GM23338 (cell line): Measurements from ENCODE around the gene ERCC6. TPM values are rescaled to one million over a fixed set of nuclear protein-coding genes. Genes with fewer than 3 reads are reported as not detected.

Source experiments
- ATAC-seq: fragments of 200-7000 bp; cut with Tn5 transposase; 3 replicates; pipeline ENCODE4 v1.9.1; 2020
- DNase-seq: peaks from one replicate; pipeline ENCODE4 v3.0.0-alpha.2; 2015; ENCODE audit warnings: low spot score
- H2AFZ ChIP-seq: fragments of 200-600 bp; sonication (generic); 2 replicates; pipeline ENCODE4 v1.8.0; 2016; ENCODE audit warnings: antibody characterized with exemption, mild to moderate bottlenecking, moderate library complexity
- H3F3A ChIP-seq: fragments of 200-600 bp; sonication (generic); replicated peaks from 2 replicates; pipeline ENCODE4 v1.8.0; 2017; ENCODE audit warnings: antibody characterized with exemption, mixed run types, low read depth
- H3K27ac ChIP-seq: fragments of 200-600 bp; sonication (generic); 2 replicates; pipeline ENCODE4 v1.6.1; 2016; ENCODE audit warnings: low read depth
- H3K27me3 ChIP-seq: fragments of 200-600 bp; sonication (generic); 2 replicates; pipeline ENCODE4 v1.8.0; 2016; ENCODE audit warnings: mild to moderate bottlenecking, mixed run types, moderate library complexity; ENCODE audit not compliant: insufficient read depth
- H3K36me3 ChIP-seq: fragments of 200-600 bp; sonication (generic); 2 replicates; pipeline ENCODE4 v1.8.0; 2016; ENCODE audit warnings: mild to moderate bottlenecking; ENCODE audit not compliant: insufficient read depth
- H3K4me1 ChIP-seq: fragments of 200-600 bp; sonication (generic); 2 replicates; pipeline ENCODE4 v1.8.0; 2016; ENCODE audit warnings: mild to moderate bottlenecking, moderate library complexity; ENCODE audit not compliant: insufficient read depth
- H3K4me2 ChIP-seq: fragments of 200-600 bp; sonication (generic); 2 replicates; pipeline ENCODE4 v1.7.1; 2017; ENCODE audit warnings: mixed run types
- H3K4me3 ChIP-seq: fragments of 200-600 bp; sonication (generic); 2 replicates; pipeline ENCODE4 v1.6.1; 2016; ENCODE audit warnings: mixed run types
- H3K79me2 ChIP-seq: fragments of 200-600 bp; sonication (generic); replicated peaks from 2 replicates; pipeline ENCODE4 v1.8.0; 2017; ENCODE audit warnings: mild to moderate bottlenecking; ENCODE audit not compliant: insufficient read depth
- H3K9me2 ChIP-seq: fragments of 200-600 bp; sonication (generic); 2 replicates; pipeline ENCODE4 v1.8.0; 2017; ENCODE audit not compliant: insufficient read depth
- H4K20me1 ChIP-seq: fragments of 200-600 bp; sonication (generic); replicated peaks from 2 replicates; pipeline ENCODE4 v1.8.0; 2017; ENCODE audit warnings: mild to moderate bottlenecking; ENCODE audit not compliant: insufficient read depth
- H3K27ac Mint-ChIP-seq: 2 replicates; pipeline ENCODE4 v1.8.0; 2020; ENCODE audit warnings: inconsistent platforms, mild to moderate bottlenecking, moderate library complexity, mixed read lengths
- H3K27me3 Mint-ChIP-seq: 3 replicates; pipeline ENCODE4 v1.8.0; 2022; ENCODE audit warnings: low read depth, mild to moderate bottlenecking, moderate library complexity, mixed read lengths, inconsistent platforms; ENCODE audit not compliant: insufficient read depth, poor library complexity
- H3K36me3 Mint-ChIP-seq: 3 replicates; pipeline ENCODE4 v1.8.0; 2021; ENCODE audit warnings: low read depth, mild to moderate bottlenecking, inconsistent platforms, moderate library complexity, mixed read lengths
- H3K4me1 Mint-ChIP-seq: 3 replicates; pipeline ENCODE4 v1.8.0; 2020; ENCODE audit warnings: mild to moderate bottlenecking, inconsistent platforms, mixed read lengths
- H3K4me3 Mint-ChIP-seq: 3 replicates; pipeline ENCODE4 v1.8.0; 2021; ENCODE audit warnings: moderate library complexity, mild to moderate bottlenecking, inconsistent platforms, mixed read lengths
- H3K9me3 Mint-ChIP-seq: 3 replicates; pipeline ENCODE4 v1.8.0; 2020; ENCODE audit warnings: moderate library complexity, mild to moderate bottlenecking, inconsistent platforms, mixed read lengths
- CREB1 ChIP-seq: fragments of 250-450 bp; sonication (Bioruptor Pico); IDR thresholded peaks from 2 replicates; pipeline ENCODE4 v1.5.0; 2020; ENCODE audit warnings: low read depth, mild to moderate bottlenecking, moderate library complexity
- EZH2phosphoT487 ChIP-seq: fragments of 200-600 bp; sonication (generic); IDR thresholded peaks from one replicate; pipeline ENCODE4 v1.8.1; 2018; ENCODE audit warnings: antibody characterized with exemption; ENCODE audit not compliant: unreplicated experiment
- JUNB ChIP-seq: IDR thresholded peaks from one replicate; pipeline ENCODE4 v1.6.1; 2016; ENCODE audit warnings: antibody characterized with exemption; ENCODE audit not compliant: unreplicated experiment
- STAT1 ChIP-seq: IDR thresholded peaks from one replicate; pipeline ENCODE4 v1.6.1; 2016; ENCODE audit warnings: antibody characterized with exemption; ENCODE audit not compliant: unreplicated experiment
- polyA plus RNA-seq: library from polyadenylated mRNA; unstranded; fragments of >200 nt; fragmentation: Nextera tagmentation; extraction: Ambion mirVana; gene quantifications from 2 replicates; pipeline ENCODE4 v1.2.1, GENCODE V29; 2016
- total RNA-seq: library from RNA; depleted of rRNA; stranded (reverse); fragments of >200 nt; shearing (Covaris generic); gene quantifications from 2 replicates; pipeline ENCODE4 v1.2.3, GENCODE V29; 2014
- TF ChIP-seq, protein P1 (sequence below): fragments of 250-450 bp; sonication (Bioruptor Pico); IDR thresholded peaks from 2 replicates; pipeline ENCODE4 v1.5.0; 2020; ENCODE audit warnings: mild to moderate bottlenecking, moderate library complexity

ERCC6 gene
- total and polyA plus RNA-seq, 2 experiments from 2014 or later, result 2.5 to 13.8 TPM

DNA sequence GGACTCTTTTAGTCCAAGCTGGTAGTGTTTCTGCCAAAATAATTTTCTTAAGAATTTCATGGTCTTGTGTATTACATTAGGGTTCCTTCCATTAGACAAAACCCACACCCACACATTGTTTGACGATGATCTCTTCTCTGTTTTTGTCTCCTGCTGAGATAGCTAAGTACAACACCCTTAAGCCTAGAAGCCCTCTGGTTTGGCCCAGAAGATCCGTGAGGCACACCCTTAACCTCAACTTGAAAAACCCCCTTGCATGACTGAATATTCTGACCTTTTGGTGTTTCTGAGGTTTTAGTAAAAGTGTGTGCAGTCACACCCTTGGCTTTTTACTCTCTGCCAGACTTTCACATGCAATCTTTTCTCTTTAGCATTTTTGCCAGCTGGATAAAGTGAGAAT is 29.3 kb upstream of the ERCC6 start:
- Histone ChIP-seq H3K79me2 (no peaks in the 10 kb centered on the region), H3K9me2 (0 out of 2 replicates have a peak, but pooled peaks cover 7% of the 10 kb centered on the region), H3K27ac (no peak overlapping the region), H3F3A (no peaks in the 10 kb centered on the region), H3K4me2 (no peak overlapping the region), H4K20me1 (no peaks in the 10 kb centered on the region), H3K27me3 (no peaks in the 10 kb centered on the region), H3K36me3 (no peaks in the 10 kb centered on the region), H3K4me1 (no peaks in the 10 kb centered on the region), H3K4me3 (no peak overlapping the region), H2AFZ (no peak overlapping the region)
- no peaks in the 10 kb centered on the region for H3K36me3 Mint-ChIP-seq
- TF ChIP-seq EZH2phosphoT487 (no peak), STAT1 (no peak)
- H3K27ac Mint-ChIP-seq, result no peak overlapping the region
- no peaks in the 10 kb centered on the region for H3K4me1 Mint-ChIP-seq
- ATAC-seq (no peak), DNase-seq (no peak)
- H3K4me3 Mint-ChIP-seq, result no peak overlapping the region
- peaks cover 14% of the 10 kb centered on the region for H3K9me3 Mint-ChIP-seq
- H3K27me3 Mint-ChIP-seq, result no peaks in the 10 kb centered on the region

DNA sequence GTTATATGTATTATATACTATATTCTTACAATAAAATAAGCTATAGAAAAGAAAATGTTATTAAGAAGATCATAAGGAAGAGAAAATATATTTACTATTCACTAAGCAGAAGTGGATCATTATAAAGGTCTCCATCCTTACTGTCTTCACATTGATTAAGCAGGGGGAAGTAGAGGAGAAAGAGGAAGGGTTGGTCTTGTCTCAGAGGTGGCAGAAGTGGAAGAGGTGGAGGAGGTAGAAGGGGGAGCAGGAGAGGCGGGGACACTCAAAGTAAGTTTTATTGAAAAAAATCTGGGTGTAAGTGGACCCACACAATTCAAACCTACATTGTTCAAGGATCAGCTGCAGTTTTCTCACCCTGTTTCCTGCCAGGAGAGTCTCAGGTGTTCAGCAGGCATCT is 28.9 kb upstream of the ERCC6 start:
- no peak overlapping the region for H3K27ac ChIP-seq
- H3K4me3 ChIP-seq, result no peak overlapping the region
- H3K4me2 ChIP-seq, result no peak overlapping the region
- Mint-ChIP-seq H3K36me3 (no peaks in the 10 kb centered on the region), H3K27me3 (no peaks in the 10 kb centered on the region), H3K4me3 (no peak overlapping the region), H3K27ac (no peak overlapping the region), H3K4me1 (no peaks in the 10 kb centered on the region), H3K9me3 (peaks cover 14% of the 10 kb centered on the region)
- no peaks in the 10 kb centered on the region for H3K36me3 ChIP-seq
- no peaks in the 10 kb centered on the region for H4K20me1 ChIP-seq
- no peaks in the 10 kb centered on the region for H3K79me2 ChIP-seq
- H3F3A ChIP-seq, result no peaks in the 10 kb centered on the region
- no peak for TF ChIP-seq JUNB
- TF ChIP-seq, protein P1, sequence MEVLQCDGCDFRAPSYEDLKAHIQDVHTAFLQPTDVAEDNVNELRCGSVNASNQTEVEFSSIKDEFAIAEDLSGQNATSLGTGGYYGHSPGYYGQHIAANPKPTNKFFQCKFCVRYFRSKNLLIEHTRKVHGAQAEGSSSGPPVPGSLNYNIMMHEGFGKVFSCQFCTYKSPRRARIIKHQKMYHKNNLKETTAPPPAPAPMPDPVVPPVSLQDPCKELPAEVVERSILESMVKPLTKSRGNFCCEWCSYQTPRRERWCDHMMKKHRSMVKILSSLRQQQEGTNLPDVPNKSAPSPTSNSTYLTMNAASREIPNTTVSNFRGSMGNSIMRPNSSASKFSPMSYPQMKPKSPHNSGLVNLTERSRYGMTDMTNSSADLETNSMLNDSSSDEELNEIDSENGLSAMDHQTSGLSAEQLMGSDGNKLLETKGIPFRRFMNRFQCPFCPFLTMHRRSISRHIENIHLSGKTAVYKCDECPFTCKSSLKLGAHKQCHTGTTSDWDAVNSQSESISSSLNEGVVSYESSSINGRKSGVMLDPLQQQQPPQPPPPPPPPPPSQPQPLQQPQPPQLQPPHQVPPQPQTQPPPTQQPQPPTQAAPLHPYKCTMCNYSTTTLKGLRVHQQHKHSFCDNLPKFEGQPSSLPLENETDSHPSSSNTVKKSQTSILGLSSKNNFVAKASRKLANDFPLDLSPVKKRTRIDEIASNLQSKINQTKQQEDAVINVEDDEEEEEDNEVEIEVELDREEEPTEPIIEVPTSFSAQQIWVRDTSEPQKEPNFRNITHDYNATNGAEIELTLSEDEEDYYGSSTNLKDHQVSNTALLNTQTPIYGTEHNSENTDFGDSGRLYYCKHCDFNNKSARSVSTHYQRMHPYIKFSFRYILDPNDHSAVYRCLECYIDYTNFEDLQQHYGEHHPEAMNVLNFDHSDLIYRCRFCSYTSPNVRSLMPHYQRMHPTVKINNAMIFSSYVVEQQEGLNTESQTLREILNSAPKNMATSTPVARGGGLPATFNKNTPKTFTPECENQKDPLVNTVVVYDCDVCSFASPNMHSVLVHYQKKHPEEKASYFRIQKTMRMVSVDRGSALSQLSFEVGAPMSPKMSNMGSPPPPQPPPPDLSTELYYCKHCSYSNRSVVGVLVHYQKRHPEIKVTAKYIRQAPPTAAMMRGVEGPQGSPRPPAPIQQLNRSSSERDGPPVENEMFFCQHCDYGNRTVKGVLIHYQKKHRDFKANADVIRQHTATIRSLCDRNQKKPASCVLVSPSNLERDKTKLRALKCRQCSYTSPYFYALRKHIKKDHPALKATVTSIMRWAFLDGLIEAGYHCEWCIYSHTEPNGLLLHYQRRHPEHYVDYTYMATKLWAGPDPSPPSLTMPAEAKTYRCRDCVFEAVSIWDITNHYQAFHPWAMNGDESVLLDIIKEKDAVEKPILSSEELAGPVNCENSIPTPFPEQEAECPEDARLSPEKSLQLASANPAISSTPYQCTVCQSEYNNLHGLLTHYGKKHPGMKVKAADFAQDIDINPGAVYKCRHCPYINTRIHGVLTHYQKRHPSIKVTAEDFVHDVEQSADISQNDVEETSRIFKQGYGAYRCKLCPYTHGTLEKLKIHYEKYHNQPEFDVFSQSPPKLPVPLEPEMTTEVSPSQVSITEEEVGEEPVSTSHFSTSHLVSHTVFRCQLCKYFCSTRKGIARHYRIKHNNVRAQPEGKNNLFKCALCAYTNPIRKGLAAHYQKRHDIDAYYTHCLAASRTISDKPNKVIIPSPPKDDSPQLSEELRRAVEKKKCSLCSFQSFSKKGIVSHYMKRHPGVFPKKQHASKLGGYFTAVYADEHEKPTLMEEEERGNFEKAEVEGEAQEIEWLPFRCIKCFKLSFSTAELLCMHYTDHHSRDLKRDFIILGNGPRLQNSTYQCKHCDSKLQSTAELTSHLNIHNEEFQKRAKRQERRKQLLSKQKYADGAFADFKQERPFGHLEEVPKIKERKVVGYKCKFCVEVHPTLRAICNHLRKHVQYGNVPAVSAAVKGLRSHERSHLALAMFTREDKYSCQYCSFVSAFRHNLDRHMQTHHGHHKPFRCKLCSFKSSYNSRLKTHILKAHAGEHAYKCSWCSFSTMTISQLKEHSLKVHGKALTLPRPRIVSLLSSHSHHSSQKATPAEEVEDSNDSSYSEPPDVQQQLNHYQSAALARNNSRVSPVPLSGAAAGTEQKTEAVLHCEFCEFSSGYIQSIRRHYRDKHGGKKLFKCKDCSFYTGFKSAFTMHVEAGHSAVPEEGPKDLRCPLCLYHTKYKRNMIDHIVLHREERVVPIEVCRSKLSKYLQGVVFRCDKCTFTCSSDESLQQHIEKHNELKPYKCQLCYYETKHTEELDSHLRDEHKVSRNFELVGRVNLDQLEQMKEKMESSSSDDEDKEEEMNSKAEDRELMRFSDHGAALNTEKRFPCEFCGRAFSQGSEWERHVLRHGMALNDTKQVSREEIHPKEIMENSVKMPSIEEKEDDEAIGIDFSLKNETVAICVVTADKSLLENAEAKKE (CRISPR knock-in tag), result no peak
- no peak for TF ChIP-seq CREB1
- H3K4me1 ChIP-seq, result no peaks in the 10 kb centered on the region
- H2AFZ ChIP-seq, result no peak overlapping the region
- H3K27me3 ChIP-seq, result no peaks in the 10 kb centered on the region
- DNase-seq, result no peak
- H3K9me2 ChIP-seq, result 0 out of 2 replicates have a peak, but pooled peaks cover 7% of the 10 kb centered on the region
- no peak for ATAC-seq
